Measurements from ENCODE around the gene PSMA4. TPM values are rescaled to one million over a fixed set of nuclear protein-coding genes. Genes with fewer than 3 reads are reported as not detected.
"Not testable (repeated sequence)": the region's sequence is repeated elsewhere in the genome, so short reads cannot be mapped to it uniquely, and the experiment has no call there.

PSMA4 gene
- 100 to 1,000 TPM; 220 to 226 TPM for total RNA-seq

GRCh38 chr15:78540141-78540870, at the start of gene PSMA4:
PSMA4 (plus strand) TSS chr15:78540444; CDS start chr15:78541928, 1,484 bp downstream.
- DNase-seq = peak; percentile 95
- CTCF ChIA-PET = interaction anchor here (0.7 to 2.2 kb wide), 6 partner anchors 12 to 359 kb away, joined by 3 to 9 read pairs (median 3); partner anchors contain the start of genes HYKK and IREB2
- peak within 1 kb of the TSS; percentile 91 for H3K27ac Mint-ChIP-seq
- POLR2A ChIA-PET = interaction anchor here (0.6 to 4.3 kb wide), 9 partner anchors 10 to 275 kb away, joined by 3 to 30 read pairs (median 6); partner anchors contain the start of genes CHRNA5, IREB2 and SKIC8
- peak within 1 kb of the TSS; percentile 87 for H3K4me3 Mint-ChIP-seq
- H3K9me3 Mint-ChIP-seq = no peaks in the 10 kb centered on the region
- H3K27me3 Mint-ChIP-seq = peaks cover 3% of the 10 kb centered on the region
- H3K36me3 Mint-ChIP-seq = peaks cover 34% of the 10 kb centered on the region
- intact Hi-C loops (cut with micrococcal nuclease) = loop anchor here (1.0 to 5.0 kb wide), 3 partner anchors 25 to 238 kb away; partner anchors contain the start of genes CHRNA5 and IREB2
- peaks cover 25% of the 10 kb centered on the region for H3K4me1 Mint-ChIP-seq (ENCODE audit: low read depth)

GRCh38 chr15:78492872-78493271, 47.4 kb upstream of the PSMA4 start:
- Mint-ChIP-seq H3K27me3 (no peaks in the 10 kb centered on the region), H3K36me3 (peaks cover 56% of the 10 kb centered on the region)

GRCh38 chr15:78501857-78502256, 38.4 kb upstream of the PSMA4 start:
- CTCF ChIA-PET = no interaction called here
- Mint-ChIP-seq H3K4me1 (ENCODE audit: low read depth) (peaks cover 3% of the 10 kb centered on the region), H3K9me3 (peaks cover 4% of the 10 kb centered on the region), H3K27me3 (no peaks in the 10 kb centered on the region), H3K36me3 (peaks cover 24% of the 10 kb centered on the region), H3K4me3 (no peak overlapping the region), H3K27ac (no peak overlapping the region)
- DNase-seq = no peak
- intact Hi-C loops (cut with micrococcal nuclease) = no loop called here
- POLR2A ChIA-PET = no interaction called here

More at GRCh38 chr15:78492872-78493271, 47.4 kb upstream of the PSMA4 start:
- intact Hi-C loops (cut with micrococcal nuclease) = no loop called here
- H3K27ac Mint-ChIP-seq = peak overlapping the region; percentile 25
- ChIA-PET CTCF (no interaction called here), POLR2A (no interaction called here)
- H3K4me1 Mint-ChIP-seq (ENCODE audit: low read depth) = peaks cover 2% of the 10 kb centered on the region
- no peak for DNase-seq
- no peak overlapping the region for H3K4me3 Mint-ChIP-seq
- H3K9me3 Mint-ChIP-seq = no peaks in the 10 kb centered on the region

- ChIA-PET POLR2A (no interaction called here), CTCF (no interaction called here)
- no peaks in the 10 kb centered on the region for H3K27me3 Mint-ChIP-seq
- H3K27ac Mint-ChIP-seq = no peak overlapping the region
- intact Hi-C loops (cut with micrococcal nuclease) = no loop called here
- peaks cover 4% of the 10 kb centered on the region for H3K9me3 Mint-ChIP-seq
- DNase-seq = no peak
- peaks cover 8% of the 10 kb centered on the region for H3K4me1 Mint-ChIP-seq (ENCODE audit: low read depth)
- no peak overlapping the region for H3K4me3 Mint-ChIP-seq
- peaks cover 20% of the 10 kb centered on the region for H3K36me3 Mint-ChIP-seq
Observed at GRCh38 chr15:78502641-78503040, 37.6 kb upstream of the PSMA4 start.

- H3K4me3 Mint-ChIP-seq = peak within 1 kb of the TSS; percentile 74
- no peak within 1 kb of the TSS for H3K27ac Mint-ChIP-seq
- H3K4me1 Mint-ChIP-seq (ENCODE audit: low read depth) = peaks cover 19% of the 10 kb centered on the region
- CTCF ChIA-PET = interaction anchor here (1.4 kb wide), 1 partner anchor 33 kb away, joined by 6 read pairs; the partner anchor contains the start of gene PSMA4
- POLR2A ChIA-PET = interaction anchor here (0.5 to 1.9 kb wide), 2 partner anchors 25 to 69 kb away, joined by 3 to 4 read pairs; partner anchors contain the start of gene IREB2
- peak; percentile 87 for DNase-seq
- H3K9me3 Mint-ChIP-seq = peaks cover under 1% of the 10 kb centered on the region
- peaks cover under 1% of the 10 kb centered on the region for H3K36me3 Mint-ChIP-seq
- H3K27me3 Mint-ChIP-seq = no peaks in the 10 kb centered on the region
- intact Hi-C loops (cut with micrococcal nuclease) = loop anchor here (1.0 kb wide), 2 partner anchors 34 to 69 kb away; partner anchors contain the start of gene IREB2
Observed at GRCh38 chr15:78506971-78507830, 33.0 kb upstream of the PSMA4 start, which contains the start of gene HYKK. HYKK (plus strand) TSS chr15:78507577; CDS start chr15:78513089, 5,512 bp downstream.

GRCh38 chr15:78507831-78508160, 32.4 kb upstream of the PSMA4 start:
- no peaks in the 10 kb centered on the region for H3K36me3 Mint-ChIP-seq
- no peak overlapping the region for H3K27ac Mint-ChIP-seq
- CTCF ChIA-PET = interaction anchor here (1.4 kb wide), 1 partner anchor 33 kb away, joined by 6 read pairs; the partner anchor contains the start of gene PSMA4
- no peak for DNase-seq
- intact Hi-C loops (cut with micrococcal nuclease) = loop anchor here (1.0 kb wide), 2 partner anchors 34 to 69 kb away; partner anchors contain the start of gene IREB2
- peaks cover 19% of the 10 kb centered on the region for H3K4me1 Mint-ChIP-seq (ENCODE audit: low read depth)
- peak overlapping the region; percentile 74 for H3K4me3 Mint-ChIP-seq
- H3K9me3 Mint-ChIP-seq = no peaks in the 10 kb centered on the region
- POLR2A ChIA-PET = interaction anchor here (0.5 to 1.9 kb wide), 2 partner anchors 26 to 70 kb away, joined by 3 to 4 read pairs; partner anchors contain the start of gene IREB2
- no peaks in the 10 kb centered on the region for H3K27me3 Mint-ChIP-seq

GRCh38 chr15:78508272-78508671, 32.0 kb upstream of the PSMA4 start:
- Mint-ChIP-seq H3K9me3 (no peaks in the 10 kb centered on the region), H3K36me3 (no peaks in the 10 kb centered on the region), H3K27ac (no peak overlapping the region), H3K27me3 (no peaks in the 10 kb centered on the region), H3K4me3 (peak overlapping the region; percentile 74), H3K4me1 (ENCODE audit: low read depth) (peaks cover 19% of the 10 kb centered on the region)
- no peak for DNase-seq
- ChIA-PET POLR2A (interaction anchor here (0.5 to 1.9 kb wide), 3 partner anchors 26 to 71 kb away, joined by 3 to 5 read pairs (median 4); partner anchors contain the start of genes IREB2 and PSMA4), CTCF (interaction anchor here (1.4 kb wide), 1 partner anchor 32 kb away, joined by 6 read pairs; the partner anchor contains the start of gene PSMA4)
- intact Hi-C loops (cut with micrococcal nuclease) = no loop called here

GRCh38 chr15:78509726-78510312, 30.4 kb upstream of the PSMA4 start:
- ChIA-PET CTCF (no interaction called here), POLR2A (interaction anchor here (0.6 to 1.6 kb wide), 2 partner anchors 30 to 396 kb away, joined by 4 to 5 read pairs; partner anchors contain the start of gene PSMA4)
- no peak overlapping the region for H3K4me3 Mint-ChIP-seq
- intact Hi-C loops (cut with micrococcal nuclease) = no loop called here
- H3K27ac Mint-ChIP-seq = no peak overlapping the region
- no peak for DNase-seq
- peaks cover 19% of the 10 kb centered on the region for H3K4me1 Mint-ChIP-seq (ENCODE audit: low read depth)
- no peaks in the 10 kb centered on the region for H3K27me3 Mint-ChIP-seq
- no peaks in the 10 kb centered on the region for H3K36me3 Mint-ChIP-seq
- H3K9me3 Mint-ChIP-seq = no peaks in the 10 kb centered on the region

GRCh38 chr15:78520035-78520434, 20.2 kb upstream of the PSMA4 start:
- DNase-seq; H3K36me3 Mint-ChIP-seq; POLR2A ChIA-PET; CTCF ChIA-PET; H3K27me3 Mint-ChIP-seq; H3K27ac Mint-ChIP-seq; H3K4me1 Mint-ChIP-seq (ENCODE audit: low read depth); H3K9me3 Mint-ChIP-seq; H3K4me3 Mint-ChIP-seq; intact Hi-C loops (cut with micrococcal nuclease): not testable (repeated sequence)

- ChIA-PET CTCF (no interaction called here), POLR2A (no interaction called here)
- Mint-ChIP-seq H3K4me1 (ENCODE audit: low read depth) (no peaks in the 10 kb centered on the region), H3K4me3 (no peak overlapping the region), H3K9me3 (no peaks in the 10 kb centered on the region), H3K36me3 (no peaks in the 10 kb centered on the region), H3K27me3 (no peaks in the 10 kb centered on the region), H3K27ac (no peak overlapping the region)
- intact Hi-C loops (cut with micrococcal nuclease) = no loop called here
- no peak for DNase-seq
Observed at GRCh38 chr15:78524230-78524629, 16.0 kb upstream of the PSMA4 start.

GRCh38 chr15:78527325-78527724, 12.9 kb upstream of the PSMA4 start:
- CTCF ChIA-PET = no interaction called here
- no peaks in the 10 kb centered on the region for H3K27me3 Mint-ChIP-seq
- no peaks in the 10 kb centered on the region for H3K9me3 Mint-ChIP-seq
- H3K36me3 Mint-ChIP-seq = no peaks in the 10 kb centered on the region
- intact Hi-C loops (cut with micrococcal nuclease) = no loop called here
- no peak overlapping the region for H3K27ac Mint-ChIP-seq
- no peak for DNase-seq
- POLR2A ChIA-PET = interaction anchor here (0.7 kb wide), 1 partner anchor 11 kb away, joined by 4 read pairs; no protein-coding TSS in a partner anchor
- H3K4me3 Mint-ChIP-seq = no peak overlapping the region
- no peaks in the 10 kb centered on the region for H3K4me1 Mint-ChIP-seq (ENCODE audit: low read depth)
